ENCODE measurements around the gene PRR23A. TPM values are rescaled to one million over a fixed set of nuclear protein-coding genes. Genes with fewer than 3 reads are reported as not detected.

The PRR23A gene
- total RNA-seq (not detected), polyA plus RNA-seq (not detected)

DNA sequence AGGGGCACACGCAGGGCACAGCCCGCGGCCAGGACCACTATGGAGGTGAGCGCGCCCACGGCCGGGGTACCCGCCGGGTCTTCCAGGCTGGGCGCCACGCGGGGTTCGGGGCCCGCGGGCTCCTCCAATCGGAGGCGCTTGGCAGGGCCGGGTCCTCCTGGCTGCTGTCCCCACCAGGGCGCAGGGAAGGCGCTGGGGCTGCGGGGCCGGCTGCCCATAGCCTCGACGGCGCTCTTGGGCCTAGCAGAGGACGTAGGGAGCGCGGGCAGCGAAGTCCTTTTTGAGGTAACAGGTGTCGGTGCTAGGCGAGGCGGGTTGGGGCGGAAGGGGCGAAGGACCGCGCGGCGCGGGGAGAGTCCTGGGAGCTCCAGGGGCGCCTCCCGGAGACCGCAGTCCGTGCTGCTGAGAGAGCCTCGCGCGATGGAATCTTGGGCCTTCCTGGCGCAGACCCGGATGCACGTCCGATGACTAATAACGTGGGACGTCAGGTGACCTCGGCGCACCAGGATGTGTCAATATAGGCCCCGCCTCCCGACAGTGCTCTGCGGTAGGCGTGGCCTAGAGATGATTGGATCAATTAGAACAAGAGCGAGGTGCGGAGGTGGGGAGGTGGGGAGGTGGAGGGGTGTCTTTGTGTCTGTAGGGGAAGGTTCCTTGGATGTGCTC is at the start of gene PRR23A:
Gene PRR23A (minus strand): TSS at position 218 of the 666 bp plus-strand sequence. CDS start 0 bp downstream, at position 218.
- Mint-ChIP-seq H3K9me3 (peaks cover 0 to 19% (median 7%) of the 10 kb centered on the region in 7 donors), H3K4me3 (no peak within 1 kb of the TSS)
- no peaks in the 10 kb centered on the region for H3K27me3 ChIP-seq (ENCODE audit: control insufficient read depth, insufficient read depth, low read length)

DNA sequence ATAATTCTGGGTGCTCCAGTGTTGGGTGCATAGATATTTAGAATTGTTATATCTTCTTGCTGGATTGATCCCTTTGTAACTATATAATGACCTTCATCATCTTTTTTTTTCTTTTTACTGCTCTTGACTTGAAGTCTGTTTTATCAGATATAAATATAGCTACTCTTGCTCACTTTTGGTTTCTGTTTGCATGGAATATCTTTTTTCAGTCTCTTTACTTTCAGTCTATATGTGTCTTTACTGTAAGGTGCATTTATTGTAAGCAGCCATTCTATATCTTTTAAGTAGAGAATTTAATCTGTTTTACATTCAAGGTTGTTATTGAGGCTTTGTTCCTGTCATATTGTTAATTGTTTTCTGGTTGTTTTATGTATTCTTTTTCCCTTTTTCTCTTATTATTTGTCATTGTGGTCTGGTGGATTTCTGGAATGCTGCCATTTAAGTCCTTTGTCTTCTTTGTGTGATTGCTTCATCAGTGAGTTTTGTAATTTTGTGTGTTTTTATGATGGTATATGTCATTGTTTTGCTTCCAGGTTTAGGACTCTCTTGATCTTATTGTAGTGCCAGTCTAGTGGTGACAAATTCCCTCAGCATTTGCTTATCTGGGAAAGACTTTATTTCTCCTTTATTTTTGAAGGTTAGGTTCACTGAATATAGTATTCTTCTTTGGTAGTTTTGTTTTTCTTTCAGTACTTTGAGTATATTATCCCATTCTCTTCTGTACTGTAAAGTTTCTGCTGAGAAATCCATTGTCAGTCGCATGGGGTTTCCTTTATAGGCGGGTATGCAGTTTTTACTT is 46.9 kb upstream of the PRR23A start:
- no peak for ATAC-seq (ENCODE audit: low read depth in 2 of 2)

More for the DNA sequence above, at the start of gene PRR23A:
- DNase-seq: no peak
- no peaks in the 10 kb centered on the region for H3K4me1 ChIP-seq (ENCODE audit: control insufficient read depth, insufficient read depth, low read length, poor library complexity, severe bottlenecking)
- Mint-ChIP-seq H3K36me3 (peaks cover 5% of the 10 kb centered on the region), H3K4me1 (no peaks in the 10 kb centered on the region), H3K27me3 (no peaks in the 10 kb centered on the region), H3K27ac (no peak within 1 kb of the TSS)
- no peak within 1 kb of the TSS for H3K27ac ChIP-seq (ENCODE audit: insufficient read depth, low read length, poor library complexity, severe bottlenecking)
- no peaks in the 10 kb centered on the region for H3K36me3 ChIP-seq (ENCODE audit: control insufficient read depth, insufficient read depth, low read length)
- no peak within 1 kb of the TSS for H3K4me3 ChIP-seq (ENCODE audit: low read depth, low read length)
- H3K9me3 ChIP-seq (ENCODE audit: control insufficient read depth in 2 of 2, low read length in 2 of 2): no peaks in the 10 kb centered on the region
- no peak for ATAC-seq (ENCODE audit: low read depth in 2 of 2)

DNA sequence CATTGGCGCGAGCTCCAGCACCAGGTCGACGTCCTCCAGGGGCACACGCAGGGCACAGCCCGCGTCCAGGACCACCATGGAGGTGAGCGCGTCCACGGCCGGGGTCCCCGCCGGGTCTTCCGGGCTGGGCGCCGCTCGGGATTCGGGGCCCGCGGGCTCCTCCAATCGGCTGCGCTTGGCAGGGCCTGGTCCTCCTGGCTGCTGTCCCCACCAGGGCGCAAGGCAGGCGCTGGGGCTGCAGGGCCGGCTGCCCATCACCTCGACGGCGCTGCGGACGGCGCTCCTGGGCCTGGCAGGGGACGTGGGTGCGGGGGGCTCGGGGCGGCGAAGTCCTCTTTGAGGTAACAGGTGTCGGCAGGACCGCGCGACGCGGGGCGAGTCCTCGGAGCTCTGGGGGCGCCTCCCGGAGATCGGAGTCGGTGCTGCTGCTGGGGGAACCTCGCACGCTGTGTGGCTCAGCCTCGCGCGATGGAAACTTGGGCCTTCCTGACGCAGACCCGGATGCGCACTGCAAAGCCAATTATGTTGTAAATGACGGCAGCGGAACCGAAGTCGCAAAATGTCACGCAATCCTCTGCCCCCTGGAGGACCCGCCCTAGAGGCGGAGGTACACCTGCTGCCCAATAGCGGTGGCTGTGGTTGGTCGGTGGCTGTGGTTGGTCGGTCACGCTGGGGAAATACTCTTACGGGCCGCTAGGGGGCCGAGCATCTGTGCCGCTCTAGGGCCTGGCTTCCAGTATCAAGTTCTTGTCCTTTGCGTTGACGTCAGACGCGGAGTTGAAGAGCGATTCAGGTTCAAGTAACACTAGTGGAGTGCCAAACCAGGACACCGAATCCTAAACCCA is 38.5 kb upstream of the PRR23A start, which contains the start of gene PRR23C:
Gene PRR23C (minus strand): TSS at position 527 of the 845 bp plus-strand sequence. CDS start 272 bp downstream, at position 255.
- no peak for ATAC-seq (ENCODE audit: low read depth in 2 of 2)
- no peak within 1 kb of the TSS for H3K4me3 ChIP-seq (ENCODE audit: low read depth, low read length)
- H3K27me3 Mint-ChIP-seq: no peaks in the 10 kb centered on the region
- no peaks in the 10 kb centered on the region for H3K36me3 ChIP-seq (ENCODE audit: control insufficient read depth, insufficient read depth, low read length)
- DNase-seq: no peak
- no peak within 1 kb of the TSS for H3K27ac ChIP-seq (ENCODE audit: insufficient read depth, low read length, poor library complexity, severe bottlenecking)
- H3K4me1 ChIP-seq (ENCODE audit: control insufficient read depth, insufficient read depth, low read length, poor library complexity, severe bottlenecking): no peaks in the 10 kb centered on the region
- H3K9me3 Mint-ChIP-seq: peaks cover 1 to 15% (median 8%) of the 10 kb centered on the region in 7 donors
- peaks cover 0 to 3% of the 10 kb centered on the region in 2 experiments for H3K9me3 ChIP-seq (ENCODE audit: control insufficient read depth in 2 of 2, low read length in 2 of 2)
- H3K27me3 ChIP-seq (ENCODE audit: control insufficient read depth, insufficient read depth, low read length): no peaks in the 10 kb centered on the region
- H3K36me3 Mint-ChIP-seq: no peaks in the 10 kb centered on the region
- H3K4me3 Mint-ChIP-seq: no peak within 1 kb of the TSS
- no peaks in the 10 kb centered on the region for H3K4me1 Mint-ChIP-seq
- no peak within 1 kb of the TSS for H3K27ac Mint-ChIP-seq

More for the DNA sequence above, 46.9 kb upstream of the PRR23A start:
- Histone ChIP-seq H3K9me3 (ENCODE audit: control insufficient read depth in 2 of 2, low read length in 2 of 2) (peaks cover 7 to 17% of the 10 kb centered on the region in 2 experiments), H3K4me3 (ENCODE audit: low read depth, low read length) (no peak overlapping the region), H3K4me1 (ENCODE audit: control insufficient read depth, insufficient read depth, low read length, poor library complexity, severe bottlenecking) (no peaks in the 10 kb centered on the region), H3K36me3 (ENCODE audit: control insufficient read depth, insufficient read depth, low read length) (no peaks in the 10 kb centered on the region), H3K27ac (ENCODE audit: insufficient read depth, low read length, poor library complexity, severe bottlenecking) (no peak overlapping the region), H3K27me3 (ENCODE audit: control insufficient read depth, insufficient read depth, low read length) (no peaks in the 10 kb centered on the region)
- no peaks in the 10 kb centered on the region for H3K36me3 Mint-ChIP-seq
- H3K9me3 Mint-ChIP-seq: peaks cover 0 to 24% (median 10%) of the 10 kb centered on the region in 7 donors
- DNase-seq: no peak
- H3K27ac Mint-ChIP-seq: no peak overlapping the region
- no peaks in the 10 kb centered on the region for H3K4me1 Mint-ChIP-seq
- H3K27me3 Mint-ChIP-seq: no peaks in the 10 kb centered on the region
- H3K4me3 Mint-ChIP-seq: no peak overlapping the region

DNA sequence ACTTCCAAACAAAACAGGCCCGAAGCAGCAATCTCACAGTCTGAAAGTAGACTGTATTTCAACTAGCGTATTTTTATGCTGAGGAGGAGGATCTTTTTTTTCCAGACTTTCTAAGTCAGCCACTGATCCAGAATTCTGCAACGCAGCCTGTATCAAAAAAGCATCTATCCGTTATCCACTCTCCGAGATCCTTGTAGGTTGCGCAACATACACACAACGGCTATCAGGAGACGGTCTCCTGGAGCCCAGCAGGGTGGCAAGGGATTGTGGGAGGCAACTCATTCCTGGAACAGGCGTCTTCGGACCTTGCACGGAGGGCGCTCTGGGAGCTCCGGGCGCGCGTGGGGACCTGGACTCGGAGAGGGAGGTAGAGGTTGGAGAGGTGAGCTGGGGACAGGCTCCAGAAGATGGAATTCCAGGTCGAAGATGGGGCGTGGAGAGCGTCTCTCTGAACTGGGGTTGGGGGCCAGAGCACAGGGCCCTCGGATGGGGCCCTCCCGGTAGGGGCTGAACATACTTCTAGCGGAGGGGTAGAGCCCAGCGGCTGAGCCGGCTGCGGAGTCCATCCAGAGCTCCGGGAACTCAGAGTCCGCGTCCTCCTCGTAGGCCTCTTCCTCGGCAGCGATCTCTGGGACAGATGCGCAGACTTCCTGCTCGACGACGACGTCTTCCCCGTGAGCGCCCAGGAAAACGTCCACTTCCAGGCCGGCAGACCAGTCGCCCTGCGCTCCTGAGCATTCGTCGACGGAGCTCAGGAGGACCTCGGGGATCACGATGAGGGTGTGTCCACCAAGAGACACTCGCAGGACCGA is 37.7 kb upstream of the PRR23A start:
- Mint-ChIP-seq H3K9me3 (peaks cover 1 to 15% (median 8%) of the 10 kb centered on the region in 7 donors), H3K27me3 (no peaks in the 10 kb centered on the region), H3K36me3 (no peaks in the 10 kb centered on the region), H3K27ac (no peak overlapping the region), H3K4me3 (no peak overlapping the region), H3K4me1 (no peaks in the 10 kb centered on the region)
- DNase-seq (no peak), ATAC-seq (ENCODE audit: low read depth in 2 of 2) (no peak)
- Histone ChIP-seq H3K27me3 (ENCODE audit: control insufficient read depth, insufficient read depth, low read length) (peaks cover under 1% of the 10 kb centered on the region), H3K4me1 (ENCODE audit: control insufficient read depth, insufficient read depth, low read length, poor library complexity, severe bottlenecking) (no peaks in the 10 kb centered on the region), H3K9me3 (ENCODE audit: control insufficient read depth in 2 of 2, low read length in 2 of 2) (peaks cover 0 to 3% of the 10 kb centered on the region in 2 experiments), H3K36me3 (ENCODE audit: control insufficient read depth, insufficient read depth, low read length) (no peaks in the 10 kb centered on the region), H3K27ac (ENCODE audit: insufficient read depth, low read length, poor library complexity, severe bottlenecking) (no peak overlapping the region), H3K4me3 (ENCODE audit: low read depth, low read length) (no peak overlapping the region)

DNA sequence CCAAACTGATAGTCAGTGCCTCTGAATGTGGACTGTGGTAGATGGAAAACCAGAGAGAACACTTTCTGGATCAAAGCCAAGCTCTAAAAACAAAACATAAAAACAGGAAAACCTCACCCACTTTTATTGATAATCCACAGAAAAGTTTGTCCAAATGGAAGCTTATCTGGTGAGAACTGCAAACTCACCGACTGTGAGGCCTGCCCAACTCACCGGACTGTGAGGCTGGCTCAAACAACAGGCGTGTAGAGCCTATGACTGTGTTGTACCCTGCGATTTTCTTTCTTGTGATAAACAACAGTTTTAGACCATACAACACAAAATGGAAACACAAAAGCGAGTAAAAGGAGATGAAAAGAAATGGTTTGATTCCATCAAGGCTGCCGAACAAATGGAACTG is 31.4 kb upstream of the PRR23A start:
- H3K27ac Mint-ChIP-seq: no peak overlapping the region
- Histone ChIP-seq H3K4me3 (ENCODE audit: low read depth, low read length) (no peak overlapping the region), H3K9me3 (ENCODE audit: control insufficient read depth in 2 of 2, low read length in 2 of 2) (no peaks in the 10 kb centered on the region), H3K27ac (ENCODE audit: insufficient read depth, low read length, poor library complexity, severe bottlenecking) (no peak overlapping the region), H3K27me3 (ENCODE audit: control insufficient read depth, insufficient read depth, low read length) (peaks cover 1% of the 10 kb centered on the region), H3K4me1 (ENCODE audit: control insufficient read depth, insufficient read depth, low read length, poor library complexity, severe bottlenecking) (no peaks in the 10 kb centered on the region), H3K36me3 (ENCODE audit: control insufficient read depth, insufficient read depth, low read length) (no peaks in the 10 kb centered on the region)
- no peak for ATAC-seq (ENCODE audit: low read depth in 2 of 2)
- H3K4me3 Mint-ChIP-seq: no peak overlapping the region
- no peaks in the 10 kb centered on the region for H3K27me3 Mint-ChIP-seq
- H3K9me3 Mint-ChIP-seq: peaks cover 0 to 9% (median 1%) of the 10 kb centered on the region in 7 donors
- no peaks in the 10 kb centered on the region for H3K4me1 Mint-ChIP-seq
- H3K36me3 Mint-ChIP-seq: no peaks in the 10 kb centered on the region
- DNase-seq: no peak

DNA sequence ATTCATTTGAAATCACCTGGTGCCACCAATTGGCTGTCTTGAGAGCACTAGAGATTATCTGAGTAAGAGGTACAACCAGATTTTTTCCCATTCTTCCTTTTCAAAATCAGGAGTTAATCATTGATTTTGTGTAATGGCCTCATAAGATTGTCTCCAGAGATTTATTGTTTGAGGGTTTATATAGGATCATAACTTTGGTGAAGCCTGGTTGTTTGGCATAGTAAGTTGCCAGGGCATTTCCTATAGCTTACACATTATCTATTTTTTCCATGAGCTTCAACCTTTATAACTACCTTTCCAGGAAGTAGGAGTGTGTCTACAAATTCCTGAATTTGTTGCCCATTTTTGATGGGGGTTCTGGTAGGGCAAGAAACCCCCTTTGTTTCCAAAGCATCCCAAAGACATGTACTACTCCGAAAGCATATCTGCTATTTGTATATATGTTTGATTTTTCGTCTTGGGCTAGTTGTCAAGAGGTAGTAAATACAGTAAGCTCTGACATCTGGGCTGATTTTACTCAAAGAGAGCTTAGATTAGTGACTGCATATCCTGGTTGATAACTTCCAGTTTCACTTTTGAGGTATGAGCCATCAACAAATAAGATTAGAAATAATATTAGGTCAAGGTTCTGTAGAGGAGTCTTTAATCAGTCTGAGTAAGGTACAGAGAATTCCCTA is 26.4 kb upstream of the PRR23A start:
- Histone ChIP-seq H3K36me3 (ENCODE audit: control insufficient read depth, insufficient read depth, low read length) (no peaks in the 10 kb centered on the region), H3K4me3 (ENCODE audit: low read depth, low read length) (no peak overlapping the region), H3K9me3 (ENCODE audit: control insufficient read depth in 2 of 2, low read length in 2 of 2) (peaks cover 0 to 5% of the 10 kb centered on the region in 2 experiments), H3K4me1 (ENCODE audit: control insufficient read depth, insufficient read depth, low read length, poor library complexity, severe bottlenecking) (no peaks in the 10 kb centered on the region), H3K27ac (ENCODE audit: insufficient read depth, low read length, poor library complexity, severe bottlenecking) (no peak overlapping the region), H3K27me3 (ENCODE audit: control insufficient read depth, insufficient read depth, low read length) (no peaks in the 10 kb centered on the region)
- no peaks in the 10 kb centered on the region for H3K4me1 Mint-ChIP-seq
- no peaks in the 10 kb centered on the region for H3K36me3 Mint-ChIP-seq
- ATAC-seq (ENCODE audit: low read depth in 2 of 2) (no peak), DNase-seq (no peak)
- peaks cover 0 to 17% (median 6%) of the 10 kb centered on the region in 7 donors for H3K9me3 Mint-ChIP-seq
- H3K27me3 Mint-ChIP-seq: no peaks in the 10 kb centered on the region
- H3K27ac Mint-ChIP-seq: no peak overlapping the region
- no peak overlapping the region for H3K4me3 Mint-ChIP-seq

Measured in CD4-positive, CD25-positive, alpha-beta regulatory T cell (primary cell).